ENCODE results near the gene EPHA10.
"Not testable (repeated sequence)": the region's sequence is repeated elsewhere in the genome, so short reads cannot be mapped to it uniquely, and the experiment has no call there.

Gene EPHA10

DNA sequence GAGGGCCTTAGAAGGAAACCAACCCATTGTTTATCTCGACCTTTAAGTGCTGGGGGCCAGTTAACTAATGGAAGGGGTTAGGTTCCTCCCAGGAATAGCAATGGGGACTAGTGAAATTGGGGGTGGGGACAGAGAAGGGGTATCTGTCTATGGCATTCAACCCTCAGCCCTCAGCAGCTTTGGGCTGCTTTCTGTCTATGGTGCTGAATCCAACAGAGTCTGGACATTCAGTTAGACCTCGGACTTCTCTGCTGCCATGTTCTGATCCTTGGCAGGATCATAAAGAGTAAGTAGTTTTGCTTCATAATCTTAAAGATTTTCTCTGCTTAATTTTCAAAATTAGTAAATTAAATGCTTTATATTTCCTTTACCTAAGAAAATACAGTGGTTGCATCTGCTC is 2.6 kb upstream of the EPHA10 start:
- FAIRE-seq = no peak

DNA sequence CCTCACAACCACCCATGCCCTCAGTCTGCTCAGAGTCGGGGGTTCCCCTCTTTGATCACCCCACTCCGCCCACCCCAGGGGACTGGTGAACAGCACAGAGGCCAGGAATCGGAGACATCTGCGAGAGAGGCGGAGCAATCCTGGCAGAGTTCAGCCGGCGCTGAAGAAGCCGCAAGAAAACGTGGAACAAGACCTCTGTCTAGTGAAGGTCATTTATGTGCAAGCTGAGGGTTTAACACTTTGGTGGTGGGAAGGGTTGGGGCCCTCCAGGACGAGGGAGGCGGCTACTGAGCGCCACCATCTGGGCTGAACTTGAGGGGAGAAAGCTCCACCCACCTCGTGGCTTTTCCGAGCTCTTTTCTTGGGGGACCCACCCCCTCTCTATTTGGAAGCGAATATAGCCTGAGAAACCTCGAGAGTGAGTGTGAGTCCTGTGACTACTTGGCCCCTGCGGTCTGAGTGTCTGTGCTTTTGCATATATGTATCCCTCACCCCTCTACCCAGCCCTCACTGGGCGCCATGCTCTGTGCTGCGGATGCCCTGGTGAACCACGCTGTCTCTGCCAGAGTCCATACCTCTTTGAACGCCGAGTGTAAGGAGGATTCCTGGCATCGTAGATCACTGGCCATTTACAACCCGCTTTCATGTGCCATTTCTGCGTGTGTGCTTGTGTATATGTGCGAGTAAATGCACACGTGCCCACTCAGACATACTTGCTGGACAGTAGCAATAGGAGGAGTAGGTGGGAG is 1.2 kb upstream of the EPHA10 start:
- no peak for FAIRE-seq

DNA sequence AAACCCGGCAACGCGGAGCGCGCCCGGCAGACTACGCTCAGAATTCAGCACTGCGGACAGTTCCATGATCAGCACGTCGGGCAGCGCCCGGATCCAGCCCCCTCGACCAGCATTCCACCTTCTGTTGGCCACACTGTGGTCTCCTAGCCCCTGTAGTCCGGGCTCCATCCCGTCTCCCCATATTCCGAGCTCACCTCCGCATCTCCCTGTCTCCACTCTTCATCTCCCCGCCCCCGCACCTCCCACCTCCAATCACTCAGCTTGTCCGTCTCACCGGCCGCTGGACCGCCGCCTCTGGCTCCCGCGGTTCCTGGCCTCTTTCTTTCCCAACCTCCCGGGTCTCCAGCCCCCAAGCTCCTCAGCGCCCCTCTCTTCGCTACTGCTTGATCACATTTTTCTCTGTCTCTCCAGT is 500 bp downstream of the EPHA10 start:
- FAIRE-seq = no peak

DNA sequence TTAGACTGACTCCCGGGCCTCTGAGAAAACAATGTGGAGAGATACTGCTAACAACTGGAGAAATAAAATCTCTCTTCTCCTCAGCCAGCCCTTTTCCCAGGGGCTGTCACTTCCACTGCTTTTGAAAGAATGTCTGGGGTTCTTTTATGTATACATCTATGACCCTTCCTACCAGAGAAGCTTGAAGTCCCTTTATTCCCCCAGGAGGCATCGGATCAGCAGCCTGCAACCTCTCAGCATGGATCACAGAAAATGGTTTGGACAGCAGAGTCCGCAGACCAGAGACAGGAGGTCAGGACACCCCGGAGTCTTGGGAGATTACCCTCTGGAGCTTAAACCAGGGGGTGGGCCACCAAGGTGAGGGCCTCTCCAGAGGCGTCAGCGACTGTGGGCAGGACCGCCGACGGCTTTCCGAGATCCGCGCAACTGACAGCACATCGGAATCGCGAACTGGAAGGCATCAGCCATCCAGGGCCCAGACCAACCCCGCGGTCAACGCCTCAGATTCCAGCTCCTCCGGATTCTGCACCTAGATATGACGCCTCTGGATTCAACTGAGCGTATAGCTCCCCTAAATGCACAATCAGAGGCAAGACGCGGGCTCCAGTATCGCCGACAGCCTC is 1.0 kb downstream of the EPHA10 start:
- FAIRE-seq = no peak

DNA sequence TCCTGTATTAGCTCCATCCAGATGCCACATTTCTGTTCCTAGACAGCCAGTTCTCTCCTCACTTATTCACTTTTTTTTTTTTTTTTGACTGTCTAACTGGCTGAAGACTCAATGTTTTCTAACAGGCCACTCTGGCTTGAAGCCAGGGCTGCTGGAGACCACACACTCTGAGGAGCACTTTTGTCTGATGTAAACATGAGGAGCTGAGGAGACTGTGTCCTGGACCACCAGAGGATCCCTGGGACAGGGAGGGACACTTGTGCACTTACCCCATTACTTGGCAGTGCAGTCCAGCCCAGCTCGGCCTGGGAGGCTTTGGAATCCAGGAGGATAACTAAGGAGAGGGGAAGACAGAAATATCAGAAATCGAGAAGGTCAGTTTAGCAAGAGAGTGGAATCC is 2.4 kb downstream of the EPHA10 start:
- no peak for FAIRE-seq

DNA sequence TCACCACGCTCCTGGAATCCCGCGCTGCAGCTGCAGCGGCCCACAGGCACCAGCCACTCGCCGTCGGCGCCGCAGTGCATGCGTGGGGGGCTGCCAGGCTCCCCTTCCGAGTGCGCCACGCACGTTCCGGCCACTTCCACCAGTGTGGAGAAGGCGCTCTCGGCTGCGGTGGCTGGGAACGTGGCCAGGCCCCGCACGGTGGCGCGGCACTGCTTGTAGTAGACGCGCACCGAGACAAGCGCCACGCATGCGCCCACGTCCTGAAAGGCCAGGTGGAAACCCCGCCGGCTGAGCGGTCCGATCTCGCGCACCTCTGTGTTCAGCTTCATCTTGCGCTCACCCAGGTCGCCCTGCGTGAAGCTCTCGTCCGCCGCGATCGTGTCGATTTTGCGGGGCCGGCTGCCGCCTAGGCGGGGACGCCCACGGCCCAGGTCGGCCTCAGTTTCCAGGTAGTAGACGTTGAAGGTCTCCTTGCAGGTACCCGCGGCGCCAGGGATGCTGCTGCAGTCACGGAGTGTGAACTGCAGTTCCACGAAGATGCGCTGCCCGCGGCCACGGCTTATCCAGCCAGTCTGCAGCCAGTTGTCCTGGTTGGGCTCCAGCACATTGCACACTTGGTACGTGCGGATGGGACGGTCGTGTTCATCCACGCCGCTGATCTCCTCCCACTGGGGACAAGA is 3.4 kb downstream of the EPHA10 start:
- no peak for FAIRE-seq

DNA sequence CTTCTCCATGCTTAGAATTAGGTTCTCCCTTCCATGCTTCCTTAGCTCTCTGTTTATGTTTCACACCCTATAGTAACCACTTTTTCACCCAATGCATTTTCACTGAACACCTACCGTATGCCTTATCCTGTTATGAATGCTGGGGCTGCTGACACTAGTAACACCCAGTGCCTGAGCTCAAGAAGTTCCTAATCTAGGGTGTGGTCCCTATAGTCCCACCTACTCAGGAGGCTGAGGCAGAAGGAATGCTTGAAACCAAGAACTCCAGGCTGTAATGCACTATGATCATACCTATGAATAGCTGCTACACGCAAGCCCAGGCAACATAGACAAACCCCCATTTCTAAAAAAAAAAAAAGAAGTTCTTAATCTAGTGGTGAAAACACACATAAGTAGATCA is 5.5 kb downstream of the EPHA10 start:
- no peak for FAIRE-seq

DNA sequence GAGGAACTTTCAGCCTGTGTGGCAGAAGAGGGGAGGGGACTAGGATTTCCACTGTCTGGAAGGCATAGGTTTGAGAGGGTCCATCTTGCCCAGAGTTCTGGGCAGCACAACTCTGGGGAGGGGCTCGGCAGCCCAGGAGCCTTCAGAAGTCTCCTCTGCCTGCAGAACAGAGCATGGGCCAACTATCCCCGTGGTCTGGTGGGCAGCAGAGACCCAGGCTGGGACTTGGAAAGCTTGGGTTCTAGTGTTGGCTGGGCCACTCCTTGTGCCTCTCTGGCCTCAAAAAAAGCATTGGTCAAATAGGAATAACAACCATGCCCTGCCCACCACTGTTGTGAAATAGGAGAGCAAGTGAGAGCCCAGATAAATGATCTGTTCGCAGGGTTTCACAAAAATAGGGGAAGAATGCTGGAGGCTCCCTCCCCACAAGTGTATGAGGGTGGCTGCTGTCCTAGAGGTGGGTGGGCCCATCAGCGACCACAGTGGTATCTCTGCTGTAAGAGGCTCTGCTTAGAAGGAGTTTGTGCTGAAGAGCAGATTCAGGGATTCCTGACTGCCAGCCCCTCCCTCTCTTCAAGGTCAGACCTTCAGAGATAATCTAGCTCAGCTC is 8.9 kb downstream of the EPHA10 start:
- no peak for FAIRE-seq

DNA sequence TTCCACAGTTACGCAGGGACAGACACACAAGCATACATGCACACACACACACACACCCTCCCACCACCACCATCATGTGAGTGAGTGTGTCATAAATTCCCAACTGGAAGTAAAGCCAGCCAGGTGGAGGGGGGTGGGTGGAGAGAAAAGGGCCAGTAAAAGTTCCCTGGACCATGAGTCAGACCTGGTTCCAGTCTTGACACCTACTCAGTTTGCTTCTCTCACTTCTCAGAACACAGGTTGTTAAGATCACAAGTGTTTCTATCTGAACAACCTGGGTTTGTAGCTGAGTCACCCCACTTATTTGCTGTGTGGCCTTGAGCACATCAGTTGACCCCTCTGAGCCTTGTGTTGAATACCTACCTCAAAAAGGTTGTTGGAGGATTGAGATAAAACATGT is 9.6 kb downstream of the EPHA10 start:
- no peak for FAIRE-seq

DNA sequence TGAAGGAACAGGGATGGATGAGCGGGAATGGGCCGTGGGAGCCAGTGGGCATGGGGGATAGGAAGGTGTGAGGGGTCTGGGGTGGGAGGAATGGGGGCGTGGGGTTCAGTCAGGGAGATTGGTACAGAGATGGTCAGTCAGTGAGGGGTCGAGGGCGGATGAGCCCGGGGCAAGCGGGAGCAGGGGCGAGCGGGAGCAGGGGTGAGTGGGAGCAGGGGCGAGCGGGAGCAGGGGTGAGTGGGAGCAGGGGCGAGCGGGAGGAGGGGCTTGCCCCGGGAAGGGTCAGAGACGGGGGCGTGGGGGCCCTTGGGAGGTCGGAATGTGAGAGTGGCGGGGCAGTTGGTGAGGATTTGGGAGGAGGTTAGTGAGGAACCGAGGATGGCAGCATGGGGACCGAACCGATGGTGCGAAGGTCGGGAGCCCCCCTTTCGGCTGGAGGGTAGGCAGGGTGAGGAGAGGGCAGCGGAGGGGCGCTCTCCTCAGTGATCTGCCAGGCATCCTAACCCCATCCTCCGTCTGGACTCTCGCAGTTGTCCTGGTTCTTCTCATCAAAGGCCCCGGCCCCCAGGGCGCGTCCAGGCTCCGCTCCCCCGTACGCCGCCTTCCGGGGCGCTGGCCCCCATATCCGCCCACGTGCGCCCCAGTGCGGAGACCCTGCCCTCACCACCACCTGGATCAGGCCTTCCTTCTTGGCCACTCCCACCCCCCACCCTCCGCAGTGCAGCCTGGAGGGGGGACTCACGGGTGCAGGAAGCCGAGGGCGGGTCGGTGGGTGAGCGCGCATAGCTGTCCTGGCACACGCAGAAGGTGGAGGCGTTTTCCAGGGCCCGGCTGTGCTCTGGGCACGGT is 11.2 kb downstream of the EPHA10 start:
- FAIRE-seq = no peak

DNA sequence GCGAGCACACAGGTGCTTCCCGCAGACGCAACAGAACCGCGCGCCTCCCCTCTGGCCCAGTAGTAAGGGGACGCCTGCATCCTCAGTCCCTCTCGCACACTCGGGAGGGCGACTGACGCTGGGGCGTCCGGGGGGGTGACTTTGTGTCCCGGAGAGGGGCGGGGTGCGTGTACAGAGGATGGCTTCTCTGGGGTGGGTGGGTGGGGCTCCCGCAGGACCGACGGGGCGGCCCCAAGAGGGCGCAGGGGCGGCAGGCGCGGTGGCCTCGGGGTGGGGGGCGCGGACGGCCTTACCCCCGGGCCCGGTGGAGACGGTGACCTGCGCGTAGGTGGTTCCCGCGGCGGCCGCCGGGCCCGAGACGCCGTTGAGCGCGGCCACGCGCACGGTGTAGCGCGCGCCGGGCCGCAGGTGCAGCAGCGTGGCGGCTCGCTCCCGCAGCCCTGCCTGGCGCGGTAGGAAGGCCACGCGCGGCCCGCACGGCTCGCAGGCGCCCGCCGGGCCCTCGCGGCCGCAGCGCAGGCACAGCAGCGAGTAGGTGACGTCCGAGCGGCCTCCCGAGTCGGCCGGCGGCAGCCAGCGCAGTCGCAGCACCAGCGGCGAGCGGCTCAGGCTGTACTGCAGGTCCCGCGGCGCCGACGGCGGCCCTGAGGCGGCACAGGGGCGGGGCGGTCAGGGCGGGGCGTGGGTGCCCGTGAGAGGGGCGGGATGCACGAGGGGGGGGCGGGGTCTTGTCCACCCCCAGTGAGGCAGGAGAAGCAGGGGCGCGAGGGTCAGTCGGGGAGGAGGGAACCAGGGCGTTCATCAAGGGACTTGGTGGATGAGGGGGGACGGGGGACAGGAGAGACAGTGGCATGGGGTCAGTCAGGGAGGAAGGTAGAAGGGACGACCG is 12.1 kb downstream of the EPHA10 start:
- no peak for FAIRE-seq

DNA sequence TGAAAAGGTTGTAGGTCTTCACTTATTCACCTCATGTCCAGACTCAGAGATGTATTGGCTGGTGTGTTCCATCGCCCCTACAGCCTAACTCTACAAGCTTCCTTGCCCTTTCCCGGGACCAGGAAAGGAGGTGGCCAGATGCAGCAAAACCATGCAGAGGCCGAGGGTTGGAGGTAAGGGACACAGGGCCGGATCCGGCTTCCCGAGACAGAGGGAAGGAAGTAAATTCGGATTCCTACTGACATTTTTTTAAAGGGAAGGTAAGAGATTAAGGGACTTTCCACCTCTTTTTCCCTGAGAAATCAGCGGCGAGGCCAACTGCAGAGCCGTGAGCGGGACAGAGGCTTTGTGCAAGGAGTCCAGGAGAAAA is 12.7 kb downstream of the EPHA10 start:
- no peak for FAIRE-seq

DNA sequence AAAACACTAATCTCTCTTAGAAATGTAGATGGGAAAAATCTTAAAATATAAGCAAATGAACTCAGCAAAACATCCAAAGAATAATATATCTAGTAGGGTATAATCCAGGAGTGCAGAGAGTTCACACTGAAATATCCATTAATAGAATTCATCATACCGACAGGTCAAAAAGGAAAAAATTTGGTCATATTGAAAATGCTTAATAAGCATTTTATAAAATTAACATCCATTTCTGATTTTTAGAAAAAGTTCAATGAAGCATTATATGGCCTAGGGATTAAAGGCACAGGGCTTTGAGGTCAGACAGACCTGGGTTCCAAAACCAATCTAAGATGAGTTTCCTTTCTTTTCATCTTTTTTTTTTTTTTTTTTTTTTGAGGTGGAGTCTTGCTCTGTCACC is 16.4 kb downstream of the EPHA10 start:
- peak; percentile 13 for FAIRE-seq

DNA sequence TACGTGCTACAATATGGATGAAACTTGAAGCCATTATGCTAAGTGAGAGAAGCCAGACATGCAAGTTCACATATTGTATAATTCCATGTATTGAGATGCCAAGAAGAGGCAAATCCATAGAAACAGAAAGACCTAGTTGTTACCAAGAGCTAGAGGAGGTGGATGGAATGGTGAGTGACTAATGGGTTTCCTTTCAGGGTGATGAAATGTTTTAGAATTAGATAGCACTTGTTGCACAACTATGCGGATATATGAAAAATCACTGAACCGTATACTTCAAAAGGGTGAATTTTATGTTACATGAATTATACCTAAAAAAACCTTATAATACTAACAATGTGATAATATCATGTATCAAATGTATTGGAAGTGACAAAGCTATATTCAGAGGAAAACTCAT is 18.1 kb downstream of the EPHA10 start:
- no peak for FAIRE-seq

DNA sequence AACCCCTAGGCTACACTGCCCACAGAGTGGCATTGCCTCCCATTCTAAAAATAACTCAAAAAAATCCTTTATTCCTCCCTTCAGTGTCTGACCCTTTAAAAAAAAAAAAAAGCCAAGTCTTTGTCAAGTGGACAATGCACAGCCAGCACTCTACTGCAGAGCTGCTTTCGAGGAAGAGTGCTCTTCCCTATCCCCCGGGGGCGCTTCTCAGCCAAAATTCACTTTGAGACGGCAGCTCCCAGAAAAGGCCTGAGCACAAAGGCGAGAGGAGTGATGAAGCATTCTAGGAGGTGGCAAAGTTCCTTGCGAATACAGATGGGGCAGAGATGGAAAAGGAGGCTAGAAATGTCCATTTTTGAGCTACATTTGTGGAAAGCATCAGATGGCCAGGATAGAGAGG is 23.3 kb downstream of the EPHA10 start:
- no peak for FAIRE-seq

DNA sequence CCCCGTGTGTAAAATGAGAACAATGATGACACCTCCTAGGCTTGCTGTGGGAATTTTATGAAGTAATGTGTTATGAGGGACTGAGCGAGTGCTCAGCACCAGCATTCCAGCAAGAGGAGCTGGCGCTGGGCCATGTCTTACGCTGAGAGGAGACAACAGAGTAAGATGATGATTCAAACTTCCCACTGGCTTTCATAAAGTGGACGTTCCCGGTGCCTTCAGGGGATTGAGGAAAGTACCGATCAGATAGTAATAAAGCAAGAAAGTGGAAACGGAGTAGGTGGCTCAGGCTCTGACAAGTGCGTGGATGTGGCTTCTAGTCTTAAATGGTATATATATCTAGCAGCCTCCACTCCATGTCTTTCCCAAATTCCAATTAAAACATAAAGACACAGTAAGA is 23.8 kb downstream of the EPHA10 start:
- no peak for FAIRE-seq

DNA sequence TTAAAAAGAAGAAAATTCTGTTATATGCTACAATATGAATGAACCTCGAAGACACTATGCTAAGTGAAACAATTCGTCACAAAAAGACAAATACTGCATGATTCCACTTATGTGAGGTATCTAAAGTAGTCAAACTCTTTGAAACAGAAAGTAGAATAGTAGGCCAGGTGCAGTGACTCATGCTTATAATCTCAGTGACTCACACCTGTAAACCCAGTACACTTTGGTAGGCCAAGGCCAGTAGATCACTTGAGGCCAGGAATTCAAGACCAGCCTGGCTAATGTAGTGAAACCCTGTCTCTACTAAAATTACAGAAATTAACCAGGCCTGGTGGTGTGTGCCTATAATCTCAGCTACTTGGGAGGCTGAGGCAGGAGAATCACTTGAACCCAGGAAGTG is 25.7 kb downstream of the EPHA10 start:
- no peak for FAIRE-seq

DNA sequence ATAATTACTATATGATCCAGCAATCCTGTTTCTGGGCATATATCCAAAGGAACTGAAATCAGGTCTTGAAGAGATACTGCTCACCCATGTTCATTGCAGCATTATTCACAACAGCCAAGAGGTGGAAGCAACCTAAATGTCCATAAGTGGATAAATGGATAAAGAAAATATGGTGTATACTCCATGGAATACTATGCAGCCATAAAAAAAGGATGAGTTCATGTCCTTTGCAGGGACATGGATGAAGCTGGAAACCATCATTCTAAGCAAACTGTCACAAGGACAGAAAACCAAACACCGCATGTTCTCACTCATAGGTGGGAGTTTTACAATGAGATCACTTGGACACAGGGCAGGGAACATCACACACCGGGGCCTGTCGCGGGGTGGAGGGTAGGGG is 26.3 kb downstream of the EPHA10 start:
- not testable (repeated sequence) for FAIRE-seq

DNA sequence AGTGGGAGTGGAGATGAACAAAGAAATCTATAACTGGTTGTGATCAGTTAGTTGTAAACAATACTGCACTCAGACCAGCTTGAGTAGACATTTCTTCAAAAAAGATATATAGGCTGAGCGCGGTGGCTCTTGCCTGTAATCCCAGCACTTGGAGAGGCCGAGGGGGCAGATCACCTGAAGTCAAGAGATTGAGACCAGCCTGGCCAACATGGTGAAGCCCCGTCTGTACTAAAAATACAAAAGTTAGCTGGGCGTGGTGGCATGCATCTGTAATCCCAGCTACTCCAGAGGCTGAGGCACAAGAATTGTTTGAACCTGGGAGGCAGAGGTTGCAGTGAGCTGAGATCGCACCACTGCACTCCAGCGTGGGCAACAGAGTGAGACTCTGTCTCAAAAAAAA is 26.9 kb downstream of the EPHA10 start:
- not testable (repeated sequence) for FAIRE-seq

DNA sequence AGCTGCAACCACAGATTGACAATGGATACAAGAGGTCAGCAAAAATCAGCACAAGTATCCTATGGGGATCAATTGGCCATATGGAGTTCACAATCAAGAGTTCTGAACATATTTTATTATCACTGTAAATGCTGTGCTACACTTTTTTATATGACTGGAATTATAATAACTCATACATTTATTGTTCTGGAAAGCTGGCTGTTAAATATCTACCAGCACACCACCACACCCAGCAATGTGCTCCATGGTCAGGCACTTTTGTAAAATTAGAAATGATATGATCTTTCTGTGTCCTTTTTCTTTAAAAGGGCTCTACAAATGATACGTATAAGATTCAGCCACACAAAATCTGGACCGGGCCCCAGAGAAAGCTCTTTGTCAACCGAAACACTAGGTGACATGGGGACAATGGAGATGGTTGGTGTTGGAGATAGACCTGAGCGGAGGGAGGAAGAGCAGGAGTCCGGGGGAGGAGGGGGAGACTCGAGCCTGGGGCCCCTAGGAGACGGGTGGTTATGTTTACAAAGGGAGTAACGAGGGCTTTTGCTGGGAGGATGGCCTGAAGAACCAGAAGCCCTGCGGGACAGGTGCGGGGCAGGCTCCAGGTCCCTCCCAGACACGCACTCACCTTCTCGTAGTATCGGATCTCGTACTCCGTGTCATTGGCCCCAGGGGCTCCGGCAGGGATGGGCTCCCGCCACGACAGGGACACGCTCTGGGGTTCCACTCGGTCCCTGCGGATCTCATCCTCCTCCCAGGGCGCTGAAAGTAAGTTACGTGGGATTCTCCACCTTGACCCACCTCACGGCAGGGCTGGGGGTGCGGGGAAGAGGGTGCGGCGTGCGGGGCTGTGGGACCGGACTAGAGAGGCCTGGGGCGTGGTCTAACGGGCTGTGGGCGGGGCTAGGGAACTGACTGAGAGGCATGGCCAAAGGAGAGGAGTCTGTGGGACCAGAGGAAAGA is 30.0 kb downstream of the EPHA10 start:
- no peak for FAIRE-seq

All from G401.6 (cell line).